HL-60 (cell line): ENCODE results near the gene OR8I2.

Experiments
- DNase-seq, 2 experiments: peaks; one replicate each; pipeline ENCODE4 v3.0.0-alpha.2; 2010 to 2020; ENCODE audit warnings: low read depth in 1 of 2, low spot score in 1 of 2
- H3K27ac ChIP-seq: fragments of 250-450 bp; sonication (Bioruptor Pico); replicated peaks from 2 replicates; pipeline ENCODE4 v1.5.1; 2020; ENCODE audit warnings: mild to moderate bottlenecking, moderate library complexity
- H3K27me3 ChIP-seq: fragments of 250-450 bp; sonication (Bioruptor Pico); 2 replicates; pipeline ENCODE4 v1.5.1; 2021; ENCODE audit warnings: mild to moderate bottlenecking, moderate library complexity; ENCODE audit not compliant: insufficient read depth, poor library complexity, severe bottlenecking
- H3K4me3 ChIP-seq: replicated peaks from 2 replicates; pipeline ENCODE4 v1.5.1; 2011; ENCODE audit warnings: mild to moderate bottlenecking, control low read depth, low read length; ENCODE audit not compliant: insufficient read depth
- GABPA ChIP-seq: IDR thresholded peaks from 2 replicates; pipeline ENCODE4 v1.6.1; 2012; ENCODE audit warnings: low read depth
- POLR2AphosphoS5 ChIP-seq: IDR thresholded peaks from 2 replicates; pipeline ENCODE4 v1.6.1; 2012; ENCODE audit warnings: low read depth
- REST ChIP-seq: IDR thresholded peaks from 2 replicates; pipeline ENCODE4 v1.6.1; 2012; ENCODE audit warnings: low read depth; ENCODE audit not compliant: insufficient replicate concordance
- SPI1 ChIP-seq: IDR thresholded peaks from 2 replicates; pipeline ENCODE4 v1.6.1; 2012; ENCODE audit warnings: low read depth, mild to moderate bottlenecking, borderline replicate concordance
- long read RNA-seq: library from polyadenylated mRNA; unstranded; transcript quantifications from one replicate; pipeline ENCODE4 v2.0.0, GENCODE V29; 2020
- TF ChIP-seq, protein P1 (sequence below): IDR thresholded peaks from one replicate; pipeline ENCODE4 v1.5.1; 2011; ENCODE audit warnings: low read length, control low read depth, inconsistent platforms; ENCODE audit not compliant: insufficient read depth

Gene OR8I2
- long read RNA-seq: 0 reads

GRCh38 chr11:56093008-56093407, at the start of gene OR8I2:
Gene OR8I2 (plus strand): TSS chr11:56093308. CDS start chr11:56093308, 0 bp downstream.
- Histone ChIP-seq H3K4me3 (no peak within 1 kb of the TSS), H3K27ac (no peak within 1 kb of the TSS), H3K27me3 (no peaks in the 10 kb centered on the region)
- TF ChIP-seq POLR2AphosphoS5 (no peak), REST (no peak), GABPA (no peak), SPI1 (no peak)
- TF ChIP-seq, protein P1, sequence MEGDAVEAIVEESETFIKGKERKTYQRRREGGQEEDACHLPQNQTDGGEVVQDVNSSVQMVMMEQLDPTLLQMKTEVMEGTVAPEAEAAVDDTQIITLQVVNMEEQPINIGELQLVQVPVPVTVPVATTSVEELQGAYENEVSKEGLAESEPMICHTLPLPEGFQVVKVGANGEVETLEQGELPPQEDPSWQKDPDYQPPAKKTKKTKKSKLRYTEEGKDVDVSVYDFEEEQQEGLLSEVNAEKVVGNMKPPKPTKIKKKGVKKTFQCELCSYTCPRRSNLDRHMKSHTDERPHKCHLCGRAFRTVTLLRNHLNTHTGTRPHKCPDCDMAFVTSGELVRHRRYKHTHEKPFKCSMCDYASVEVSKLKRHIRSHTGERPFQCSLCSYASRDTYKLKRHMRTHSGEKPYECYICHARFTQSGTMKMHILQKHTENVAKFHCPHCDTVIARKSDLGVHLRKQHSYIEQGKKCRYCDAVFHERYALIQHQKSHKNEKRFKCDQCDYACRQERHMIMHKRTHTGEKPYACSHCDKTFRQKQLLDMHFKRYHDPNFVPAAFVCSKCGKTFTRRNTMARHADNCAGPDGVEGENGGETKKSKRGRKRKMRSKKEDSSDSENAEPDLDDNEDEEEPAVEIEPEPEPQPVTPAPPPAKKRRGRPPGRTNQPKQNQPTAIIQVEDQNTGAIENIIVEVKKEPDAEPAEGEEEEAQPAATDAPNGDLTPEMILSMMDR: no peak
- DNase-seq: no peak

DNA sequence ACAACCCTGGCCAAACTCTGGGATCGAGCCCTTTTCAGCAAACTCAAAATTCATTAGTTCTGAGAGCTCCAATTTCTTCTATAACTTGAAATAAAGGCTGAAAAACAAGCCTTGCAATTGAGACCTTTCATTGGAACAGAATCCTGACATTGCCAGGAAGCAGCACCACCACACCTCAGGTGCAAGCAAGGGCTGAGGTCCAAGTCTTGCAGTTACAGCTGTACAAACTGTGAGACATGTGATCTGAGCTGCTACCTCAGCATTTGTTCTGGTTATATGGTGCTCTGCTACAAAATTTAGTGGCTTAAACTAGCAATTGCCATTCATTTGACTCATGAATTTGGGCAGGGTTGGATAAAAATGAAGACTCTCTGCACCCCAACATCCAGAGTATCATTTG, 47.6 kb upstream of the OR8I2 start:
- TF ChIP-seq SPI1 (no peak), REST (no peak), GABPA (no peak), POLR2AphosphoS5 (no peak)
- TF ChIP-seq, protein P1: no peak
- no peak for DNase-seq
- no peaks in the 10 kb centered on the region for H3K27me3 ChIP-seq

DNA sequence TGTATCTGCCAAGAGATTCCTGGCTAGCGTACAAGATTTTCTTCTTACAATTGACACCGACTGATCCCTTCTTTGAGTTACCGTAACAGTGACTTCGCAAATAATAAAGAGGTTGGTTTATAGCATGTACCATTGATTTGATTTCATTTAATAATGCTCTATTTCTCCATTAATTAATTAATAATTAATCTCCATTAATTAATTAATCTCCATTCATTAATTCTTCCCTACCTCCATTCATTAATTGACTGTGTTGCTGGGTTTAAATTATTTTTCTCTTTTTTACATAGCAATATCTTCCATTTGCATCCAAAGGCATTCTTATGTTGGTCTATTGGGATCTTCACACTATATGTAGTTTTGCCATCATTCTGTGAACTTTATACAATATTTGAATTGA, 44.6 kb upstream of the OR8I2 start:
- H3K27me3 ChIP-seq: no peaks in the 10 kb centered on the region
- H3K27ac ChIP-seq: no peak overlapping the region
- TF ChIP-seq POLR2AphosphoS5 (no peak), SPI1 (no peak), REST (no peak), GABPA (no peak)
- TF ChIP-seq, protein P1: no peak
- H3K4me3 ChIP-seq: no peak overlapping the region
- no peak for DNase-seq

More for the DNA sequence above, 47.6 kb upstream of the OR8I2 start:
- Histone ChIP-seq H3K4me3 (no peak overlapping the region), H3K27ac (no peak overlapping the region)
